ENCODE data around the gene SLC27A3. TPM values are rescaled to one million over a fixed set of nuclear protein-coding genes. Genes with fewer than 3 reads are reported as not detected.

The SLC27A3 gene, protein sequence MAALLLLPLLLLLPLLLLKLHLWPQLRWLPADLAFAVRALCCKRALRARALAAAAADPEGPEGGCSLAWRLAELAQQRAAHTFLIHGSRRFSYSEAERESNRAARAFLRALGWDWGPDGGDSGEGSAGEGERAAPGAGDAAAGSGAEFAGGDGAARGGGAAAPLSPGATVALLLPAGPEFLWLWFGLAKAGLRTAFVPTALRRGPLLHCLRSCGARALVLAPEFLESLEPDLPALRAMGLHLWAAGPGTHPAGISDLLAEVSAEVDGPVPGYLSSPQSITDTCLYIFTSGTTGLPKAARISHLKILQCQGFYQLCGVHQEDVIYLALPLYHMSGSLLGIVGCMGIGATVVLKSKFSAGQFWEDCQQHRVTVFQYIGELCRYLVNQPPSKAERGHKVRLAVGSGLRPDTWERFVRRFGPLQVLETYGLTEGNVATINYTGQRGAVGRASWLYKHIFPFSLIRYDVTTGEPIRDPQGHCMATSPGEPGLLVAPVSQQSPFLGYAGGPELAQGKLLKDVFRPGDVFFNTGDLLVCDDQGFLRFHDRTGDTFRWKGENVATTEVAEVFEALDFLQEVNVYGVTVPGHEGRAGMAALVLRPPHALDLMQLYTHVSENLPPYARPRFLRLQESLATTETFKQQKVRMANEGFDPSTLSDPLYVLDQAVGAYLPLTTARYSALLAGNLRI
- total RNA-seq (1 to 10 TPM; 3.5 to 7.5 (median 5.8) TPM), polyA plus RNA-seq (10 to 100 TPM in 1 of 3 donors, 1 to 10 TPM in 2; 4.6 to 15.6 (median 5.2) TPM)
- long read RNA-seq, donor 1, transcript SLC27A3-201 (10 exons, 3,351 nt) = major isoform, 5 of 6 reads
- long read RNA-seq, donor 1, partial matches to known transcripts = 0 of 6 reads
- long read RNA-seq, donor 1, other reads (novel, unspliced or antisense) = 1 of 6 reads
- long read RNA-seq, donor 2, partial matches to known transcripts = 0 of 4 reads
- long read RNA-seq, donor 2, other reads (novel, unspliced or antisense) = 2 of 4 reads

- ATAC-seq (peak; percentile 49 to 67 (median 60)), DNase-seq (peak; percentile 78 to 84)
- peaks cover 26% of the 10 kb centered on the region for H3K4me1 ChIP-seq
- intact Hi-C loops (cut with DNase I) = no loop called here
- peak within 1 kb of the TSS; percentile 71 for H3K4me3 ChIP-seq
- no peaks in the 10 kb centered on the region for H3K9me3 ChIP-seq
- no peak for TF ChIP-seq CTCF (IDR thresholded peaks at IDR 0.05)
- WGBS, 3 donors = 4 to 5% (median 4%) methylated on average over 27 to 35 of the region's 35 CpGs
- H3K27ac ChIP-seq = peak within 1 kb of the TSS; percentile 60
- H3K36me3 ChIP-seq (ENCODE audit: insufficient read depth in 1 of 2, low read depth in 1 of 2) = peaks cover 0 to 34% of the 10 kb centered on the region in 2 donors
- H3K27me3 ChIP-seq (ENCODE audit: insufficient read depth in 3 of 3, low read length in 2 of 3) = no peaks in the 10 kb centered on the region
Observed at GRCh38 chr1:153774780-153775457, at the start of gene SLC27A3. SLC27A3 (plus strand) TSS chr1:153775407; CDS start chr1:153775498, 91 bp downstream.

DNA sequence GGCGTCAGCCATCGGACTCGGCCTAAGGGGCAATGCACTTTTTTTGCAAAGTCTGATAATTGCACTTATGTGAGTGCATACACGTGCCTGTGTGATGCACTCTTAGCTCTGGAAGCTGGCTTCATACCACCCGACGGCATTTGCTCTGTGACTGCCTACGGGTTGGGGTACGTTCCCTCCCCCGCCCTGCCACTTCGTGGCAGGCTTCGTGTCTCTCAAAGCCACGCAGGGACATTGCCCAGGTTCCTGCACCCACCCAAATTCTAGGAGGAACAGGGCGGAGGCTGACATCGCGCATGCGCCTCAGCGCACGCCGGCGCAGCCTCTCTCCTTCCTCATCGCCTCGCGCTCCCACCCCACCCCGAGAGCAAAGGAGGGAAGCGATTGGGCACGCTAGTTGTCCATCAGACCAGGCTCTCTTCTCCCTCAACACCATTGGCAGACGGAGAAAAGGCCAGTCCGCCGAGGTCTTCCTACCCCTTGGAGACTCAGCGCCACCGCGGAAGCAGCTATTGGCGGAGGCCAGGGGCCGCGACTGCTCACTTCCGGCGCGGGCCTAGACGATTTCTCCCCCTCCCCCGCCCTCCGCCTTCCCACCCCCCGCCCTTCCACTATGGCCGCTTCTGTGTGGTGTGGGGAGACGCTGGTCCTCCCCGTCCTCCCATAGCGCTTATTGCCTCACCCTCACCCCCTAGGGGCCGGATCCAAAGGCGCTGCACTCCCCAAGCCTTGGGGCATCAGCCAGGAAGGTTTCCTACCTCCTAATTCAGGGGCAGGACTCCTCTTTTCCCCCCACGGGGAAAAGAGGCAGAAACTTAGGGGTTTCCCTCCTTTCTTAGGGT lies 47.5 kb upstream of the SLC27A3 start, which contains the start of gene INTS3:
TSS of gene INTS3 (plus strand) at position 588 of the 842 bp plus-strand sequence. CDS start 585 bp downstream, outside the sequence.
- ATAC-seq (peak; percentile 99 to 100 (median 100)), DNase-seq (peak; percentile 100)
- intact Hi-C loops (cut with DNase I) = no loop called here
- H3K27me3 ChIP-seq (ENCODE audit: insufficient read depth in 3 of 3, low read length in 2 of 3) = no peaks in the 10 kb centered on the region
- H3K27ac ChIP-seq = peak within 1 kb of the TSS; percentile 99
- no peak for TF ChIP-seq CTCF (IDR thresholded peaks at IDR 0.05)
- H3K9me3 ChIP-seq = no peaks in the 10 kb centered on the region
- peaks cover 0 to 9% of the 10 kb centered on the region in 2 donors for H3K36me3 ChIP-seq (ENCODE audit: insufficient read depth in 1 of 2, low read depth in 1 of 2)
- peak within 1 kb of the TSS; percentile 99 for H3K4me3 ChIP-seq
- 1% methylated on average over 34 to 49 of the region's 49 CpGs for WGBS, 3 donors
- peaks cover 19% of the 10 kb centered on the region for H3K4me1 ChIP-seq

- TF ChIP-seq CTCF (IDR thresholded peaks at IDR 0.05) = no peak
- peak overlapping the region; percentile 99 for H3K27ac ChIP-seq
- peak; percentile 19 to 51 (median 28) for ATAC-seq
- no peaks in the 10 kb centered on the region for H3K9me3 ChIP-seq
- intact Hi-C loops (cut with DNase I) = no loop called here
- peak overlapping the region; percentile 99 for H3K4me3 ChIP-seq
- H3K36me3 ChIP-seq (ENCODE audit: insufficient read depth in 1 of 2, low read depth in 1 of 2) = peaks cover 0 to 13% of the 10 kb centered on the region in 2 donors
- DNase-seq = peak; percentile 63 to 68
- peaks cover 19% of the 10 kb centered on the region for H3K4me1 ChIP-seq
- H3K27me3 ChIP-seq (ENCODE audit: insufficient read depth in 3 of 3, low read length in 2 of 3) = no peaks in the 10 kb centered on the region
- WGBS, 3 donors = 0 to 1% (median 0%) methylated on average over 18 to 19 of the region's 19 CpGs
Observed at GRCh38 chr1:153728305-153729066, 46.7 kb upstream of the SLC27A3 start.

All from psoas muscle (tissue), 8 donors.